IgD-negative memory B cell (primary cell): ENCODE results near the gene SAMD13. TPM values are rescaled to one million over a fixed set of nuclear protein-coding genes. Genes with fewer than 3 reads are reported as not detected.

ENCODE experiments used
- H3K27ac Mint-ChIP-seq, 3 donors: one replicate each; pipeline ENCODE4 v1.8.0; 2020 to 2022; ENCODE audit warnings: mild to moderate bottlenecking in 3 of 3, mixed read lengths in 3 of 3, moderate library complexity in 1 of 3
- H3K27me3 Mint-ChIP-seq: one replicate; pipeline ENCODE4 v1.8.0; 2021; ENCODE audit warnings: mixed read lengths
- H3K36me3 Mint-ChIP-seq: one replicate; pipeline ENCODE4 v1.8.0; 2020; ENCODE audit warnings: mild to moderate bottlenecking, mixed read lengths
- H3K4me1 Mint-ChIP-seq, 3 donors: one replicate each; pipeline ENCODE4 v1.8.0; 2020 to 2022; ENCODE audit warnings: mixed read lengths in 3 of 3, mild to moderate bottlenecking in 1 of 3
- H3K4me3 Mint-ChIP-seq, 4 donors: one replicate each; pipeline ENCODE4 v1.8.0; 2020 to 2022; ENCODE audit warnings: mild to moderate bottlenecking in 4 of 4, mixed read lengths in 4 of 4, moderate library complexity in 3 of 4
- H3K9me3 Mint-ChIP-seq, 3 donors: one replicate each; pipeline ENCODE4 v1.8.0; 2020 to 2021; ENCODE audit warnings: mixed read lengths in 3 of 3, mild to moderate bottlenecking in 1 of 3
- polyA plus RNA-seq: library from polyadenylated mRNA; unstranded; fragments of 300-500 nt; fragmentation: Illumina TruSeq; gene quantifications from one replicate; pipeline ENCODE4 v1.2.3, GENCODE V29; 2021

SAMD13 gene
- polyA plus RNA-seq, 1 donor from 2014 or later, result not detected

DNA sequence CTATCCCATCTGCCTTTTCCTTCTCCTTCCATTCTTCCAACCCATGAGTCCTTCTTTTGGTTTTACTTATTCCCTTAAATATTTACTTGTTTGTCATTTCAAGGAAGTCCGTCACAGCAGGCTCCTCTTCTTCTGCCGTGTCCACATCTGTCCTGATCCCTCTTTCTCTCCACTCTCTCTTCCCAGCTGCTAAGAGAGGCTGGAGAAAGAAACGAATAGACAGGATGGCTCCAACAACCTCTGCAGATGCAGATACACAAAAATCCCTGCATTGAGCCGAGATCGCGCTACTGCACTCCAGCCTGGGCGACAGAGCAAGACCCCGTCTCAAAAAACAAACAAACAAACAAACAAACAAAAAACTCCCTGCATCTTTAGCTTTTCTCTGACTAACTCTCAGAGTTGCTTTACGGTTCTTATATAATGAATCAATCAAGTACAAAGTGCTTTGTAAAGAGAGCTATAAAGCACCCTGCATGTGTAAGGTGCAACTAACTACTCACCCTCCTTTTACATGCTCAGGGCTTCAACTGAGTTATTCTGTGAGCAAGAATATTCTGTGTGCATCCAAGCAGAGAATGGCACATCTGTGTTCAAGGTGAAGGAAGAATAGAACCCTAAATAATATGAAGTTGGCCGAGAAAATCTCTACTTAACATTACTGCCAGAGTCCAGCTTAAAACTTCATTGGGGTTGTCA, 3.8 kb upstream of the SAMD13 start:
- Mint-ChIP-seq H3K4me3 (peak overlapping the region; percentile 82 to 93 (median 88)), H3K27me3 (peaks cover 20% of the 10 kb centered on the region), H3K36me3 (no peaks in the 10 kb centered on the region), H3K9me3 (peaks cover 3 to 9% (median 8%) of the 10 kb centered on the region in 3 donors), H3K27ac (peak overlapping the region in 2 of 3 donors; percentile 45 to 76), H3K4me1 (peaks cover 15 to 18% (median 17%) of the 10 kb centered on the region in 3 donors)

GRCh38 chr1:84298328-84298683, 3.2 kb upstream of the SAMD13 start:
- Mint-ChIP-seq H3K9me3 (peaks cover 3 to 9% (median 8%) of the 10 kb centered on the region in 3 donors), H3K4me3 (peak overlapping the region; percentile 82 to 94 (median 91)), H3K36me3 (no peaks in the 10 kb centered on the region), H3K27ac (peak overlapping the region in 2 of 3 donors; percentile 45 to 79), H3K27me3 (peaks cover 25% of the 10 kb centered on the region), H3K4me1 (peaks cover 18 to 24% (median 20%) of the 10 kb centered on the region in 3 donors)

- Mint-ChIP-seq H3K4me3 (peak overlapping the region; percentile 82 to 94 (median 91)), H3K4me1 (peaks cover 18 to 26% (median 22%) of the 10 kb centered on the region in 3 donors), H3K27ac (peak overlapping the region in 2 of 3 donors; percentile 9 to 79), H3K9me3 (peaks cover 3 to 9% (median 8%) of the 10 kb centered on the region in 3 donors), H3K36me3 (no peaks in the 10 kb centered on the region), H3K27me3 (peaks cover 25% of the 10 kb centered on the region)
Measured at GRCh38 chr1:84298684-84299535, 2.6 kb upstream of the SAMD13 start.

- peaks cover 23% of the 10 kb centered on the region for H3K27me3 Mint-ChIP-seq
- H3K9me3 Mint-ChIP-seq, result peaks cover 3 to 9% (median 4%) of the 10 kb centered on the region in 3 donors
- H3K4me1 Mint-ChIP-seq, result peaks cover 18 to 26% (median 22%) of the 10 kb centered on the region in 3 donors
- H3K36me3 Mint-ChIP-seq, result no peaks in the 10 kb centered on the region
- peak overlapping the region; percentile 82 to 94 (median 91) for H3K4me3 Mint-ChIP-seq
- peak overlapping the region in 1 of 3 donors; percentile 9 for H3K27ac Mint-ChIP-seq
Measured at GRCh38 chr1:84299536-84300170, 1.9 kb upstream of the SAMD13 start.

- H3K4me1 Mint-ChIP-seq, result peaks cover 18 to 26% (median 22%) of the 10 kb centered on the region in 3 donors
- H3K27ac Mint-ChIP-seq, result no peak overlapping the region
- peaks cover under 1 to 6% (median 3%) of the 10 kb centered on the region in 3 donors for H3K9me3 Mint-ChIP-seq
Measured at GRCh38 chr1:84300501-84300900, 1.0 kb upstream of the SAMD13 start.

GRCh38 chr1:84301785-84302385, 377 bp downstream of the SAMD13 start:
- peak overlapping the region; percentile 51 to 84 (median 59) for H3K4me3 Mint-ChIP-seq
- H3K9me3 Mint-ChIP-seq, result peaks cover 1 to 4% (median 1%) of the 10 kb centered on the region in 3 donors
- H3K4me1 Mint-ChIP-seq, result peaks cover 18 to 26% (median 22%) of the 10 kb centered on the region in 3 donors
- no peaks in the 10 kb centered on the region for H3K36me3 Mint-ChIP-seq
- H3K27ac Mint-ChIP-seq, result no peak overlapping the region
- H3K27me3 Mint-ChIP-seq, result peaks cover 21% of the 10 kb centered on the region

More at GRCh38 chr1:84300501-84300900, 1.0 kb upstream of the SAMD13 start:
- H3K36me3 Mint-ChIP-seq, result no peaks in the 10 kb centered on the region
- H3K27me3 Mint-ChIP-seq, result peaks cover 21% of the 10 kb centered on the region
- peak overlapping the region in 1 of 4 donors; percentile 82 for H3K4me3 Mint-ChIP-seq

GRCh38 chr1:84303314-84303830, 1.9 kb downstream of the SAMD13 start:
- peak overlapping the region; percentile 70 to 86 (median 78) for H3K4me3 Mint-ChIP-seq
- no peaks in the 10 kb centered on the region for H3K36me3 Mint-ChIP-seq
- peaks cover 18% of the 10 kb centered on the region for H3K27me3 Mint-ChIP-seq
- peaks cover 10 to 15% (median 12%) of the 10 kb centered on the region in 3 donors for H3K9me3 Mint-ChIP-seq
- no peak overlapping the region for H3K27ac Mint-ChIP-seq
- peaks cover 14 to 21% (median 17%) of the 10 kb centered on the region in 3 donors for H3K4me1 Mint-ChIP-seq

GRCh38 chr1:84307398-84307797, 5.9 kb downstream of the SAMD13 start:
- Mint-ChIP-seq H3K27me3 (peaks cover 9% of the 10 kb centered on the region), H3K4me3 (no peak overlapping the region), H3K9me3 (peaks cover 10 to 12% (median 12%) of the 10 kb centered on the region in 3 donors), H3K4me1 (peaks cover 4 to 11% (median 7%) of the 10 kb centered on the region in 3 donors), H3K36me3 (no peaks in the 10 kb centered on the region), H3K27ac (peak overlapping the region in 1 of 3 donors; percentile 7)

- no peak overlapping the region for H3K4me3 Mint-ChIP-seq
- peaks cover 2% of the 10 kb centered on the region for H3K27me3 Mint-ChIP-seq
- H3K9me3 Mint-ChIP-seq, result peaks cover 12 to 14% (median 13%) of the 10 kb centered on the region in 3 donors
- no peaks in the 10 kb centered on the region for H3K36me3 Mint-ChIP-seq
- H3K27ac Mint-ChIP-seq, result no peak overlapping the region
- peaks cover 0 to 1% (median 0%) of the 10 kb centered on the region in 3 donors for H3K4me1 Mint-ChIP-seq
Measured at GRCh38 chr1:84311296-84311695, 9.8 kb downstream of the SAMD13 start.

- Mint-ChIP-seq H3K9me3 (peaks cover 2 to 5% (median 5%) of the 10 kb centered on the region in 3 donors), H3K4me3 (no peak overlapping the region), H3K27me3 (peaks cover 3% of the 10 kb centered on the region), H3K36me3 (no peaks in the 10 kb centered on the region), H3K27ac (no peak overlapping the region), H3K4me1 (no peaks in the 10 kb centered on the region)
Measured at GRCh38 chr1:84319662-84320061, 18.2 kb downstream of the SAMD13 start.

- peaks cover 0 to 1% (median 0%) of the 10 kb centered on the region in 3 donors for H3K9me3 Mint-ChIP-seq
- H3K36me3 Mint-ChIP-seq, result peaks cover 1% of the 10 kb centered on the region
- no peak overlapping the region for H3K27ac Mint-ChIP-seq
- no peak overlapping the region for H3K4me3 Mint-ChIP-seq
- peaks cover 0 to 2% (median 0%) of the 10 kb centered on the region in 3 donors for H3K4me1 Mint-ChIP-seq
- H3K27me3 Mint-ChIP-seq, result no peaks in the 10 kb centered on the region
Measured at GRCh38 chr1:84327830-84328229, 26.3 kb downstream of the SAMD13 start.

GRCh38 chr1:84330125-84330984, 28.8 kb downstream of the SAMD13 start:
- H3K27me3 Mint-ChIP-seq, result no peaks in the 10 kb centered on the region
- peaks cover 0 to 2% (median 0%) of the 10 kb centered on the region in 3 donors for H3K4me1 Mint-ChIP-seq
- H3K36me3 Mint-ChIP-seq, result peaks cover 3% of the 10 kb centered on the region
- no peak overlapping the region for H3K4me3 Mint-ChIP-seq
- H3K27ac Mint-ChIP-seq, result no peak overlapping the region
- peaks cover 0 to 3% (median 0%) of the 10 kb centered on the region in 3 donors for H3K9me3 Mint-ChIP-seq

DNA sequence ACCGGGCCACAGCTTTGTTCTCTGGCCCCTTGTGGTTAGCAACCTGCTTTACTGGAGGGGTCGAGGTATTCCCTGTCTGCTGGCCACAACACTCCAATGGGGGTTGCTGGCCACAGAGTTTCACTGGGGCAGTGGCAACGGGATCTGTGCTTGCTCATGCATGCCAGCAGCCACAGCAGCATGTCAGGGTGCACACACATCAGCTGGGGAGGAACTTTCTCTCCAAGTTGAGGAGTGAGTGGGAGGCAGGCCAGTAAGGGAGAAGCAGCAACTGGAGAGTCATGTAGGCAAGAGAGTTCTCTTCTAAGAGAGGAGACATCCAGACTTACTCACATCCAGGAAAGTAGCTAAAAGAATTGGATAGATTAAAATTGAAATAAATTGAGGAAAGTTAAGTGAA, 38.0 kb downstream of the SAMD13 start:
- Mint-ChIP-seq H3K4me3 (no peak overlapping the region), H3K27me3 (peaks cover 5% of the 10 kb centered on the region), H3K4me1 (no peaks in the 10 kb centered on the region), H3K9me3 (peaks cover 4 to 25% (median 13%) of the 10 kb centered on the region in 3 donors), H3K27ac (peak overlapping the region in 1 of 3 donors; percentile 42), H3K36me3 (peaks cover 8% of the 10 kb centered on the region)
